Endothelial cell of umbilical vein (primary cell): ENCODE data around the gene CMSS1. TPM values are rescaled to one million over a fixed set of nuclear protein-coding genes. Genes with fewer than 3 reads are reported as not detected.

ENCODE experiments used
- BruUV-seq: library from RNA; stranded (reverse); fragments of 400-500 nt; replicated peaks from 2 replicates; lab custom pipeline; 2021; lab: Mats Ljungman, UMichigan
- CTCF ChIA-PET: fragments of 300-600, 350-600 bp; sonication (Branson Sonifier 250); formaldehyde crosslinking; loops from one replicate; lab custom pipeline; 2021; ENCODE audit warnings: antibody characterized with exemption, inconsistent platforms; lab: Charles Lee
- POLR2A ChIA-PET: fragments of 300-600, 350-600 bp; sonication (Branson Sonifier 250); formaldehyde crosslinking; loops from one replicate; lab custom pipeline; 2021; ENCODE audit warnings: antibody characterized with exemption, inconsistent platforms; lab: Charles Lee
- DNase-seq: peaks from one replicate; pipeline ENCODE4 v3.0.0-alpha.2; 2011; ENCODE audit warnings: low read depth, low spot score
- FAIRE-seq: peaks from 2 replicates; lab custom pipeline; 2011; peaks lifted over from hg19 to GRCh38; lab: Jason Lieb, UNC
- H2AFZ ChIP-seq: 2 replicates; pipeline ENCODE4 v1.6.0; 2012; ENCODE audit warnings: low read depth, low read length, control low read depth, inconsistent platforms
- H3K27ac ChIP-seq: 2 replicates; pipeline ENCODE4 v1.5.1; 2011; ENCODE audit warnings: low read depth, mild to moderate bottlenecking, control low read depth, low read length, moderate library complexity; ENCODE audit not compliant: insufficient read depth
- H3K27me3 ChIP-seq, 2 experiments: 2 replicates each; pipeline versions ENCODE4 v1.6.0 to v1.6.1; 2011; ENCODE audit warnings: low read length in 2 of 2, mixed read lengths in 1 of 2; ENCODE audit not compliant: control insufficient read depth in 2 of 2, insufficient read depth in 2 of 2
- H3K36me3 ChIP-seq, 2 experiments: 2 replicates in 1 of 2; 3 replicates in 1 of 2; pipeline ENCODE4 v1.5.1; 2011; ENCODE audit warnings: low read length in 2 of 2, mild to moderate bottlenecking in 1 of 2, moderate library complexity in 1 of 2; ENCODE audit not compliant: control insufficient read depth in 2 of 2, insufficient read depth in 2 of 2; ENCODE audit errors: extremely low read depth in 1 of 2
- H3K4me1 ChIP-seq: 3 replicates; pipeline ENCODE4 v1.5.1; 2011; ENCODE audit warnings: mild to moderate bottlenecking, low read length; ENCODE audit not compliant: control insufficient read depth, insufficient read depth; ENCODE audit errors: extremely low read depth
- H3K4me2 ChIP-seq: 2 replicates; pipeline ENCODE4 v1.6.1; 2011; ENCODE audit warnings: low read length, control low read depth, mixed read lengths; ENCODE audit not compliant: insufficient read depth
- H3K4me3 ChIP-seq, 3 experiments: fragments of 200-600 bp in 1 of 3; sonication (generic), shearing (Covaris generic) in 1 of 3; replicated peaks in 1 of 3; 2 replicates each; pipeline ENCODE4 v1.5.1; 2011 to 2016; ENCODE audit warnings: control low read depth in 3 of 3, low read length in 3 of 3, mild to moderate bottlenecking in 2 of 3, inconsistent platforms in 1 of 3, low read depth in 1 of 3, moderate library complexity in 1 of 3; ENCODE audit not compliant: insufficient read depth in 1 of 3
- H3K79me2 ChIP-seq: 2 replicates; pipeline ENCODE4 v1.6.0; 2012; ENCODE audit warnings: low read length, inconsistent platforms; ENCODE audit not compliant: control insufficient read depth, insufficient read depth
- H3K9ac ChIP-seq: replicated peaks from 2 replicates; pipeline ENCODE3; 2011; ENCODE audit warnings: low read length, control low read depth; ENCODE audit not compliant: insufficient read depth; ENCODE audit errors: extremely low read depth
- H3K9me1 ChIP-seq: replicated peaks from 3 replicates; pipeline ENCODE4 v1.6.0; 2011; ENCODE audit warnings: mild to moderate bottlenecking, low read length; ENCODE audit not compliant: control insufficient read depth, insufficient read depth; ENCODE audit errors: extremely low read depth
- H3K9me3 ChIP-seq: replicated peaks from 2 replicates; pipeline ENCODE4 v1.5.1; 2012; ENCODE audit warnings: low read length, inconsistent platforms; ENCODE audit not compliant: control insufficient read depth, insufficient read depth
- H4K20me1 ChIP-seq: replicated peaks from 2 replicates; pipeline ENCODE3; 2011; ENCODE audit warnings: mild to moderate bottlenecking, low read length; ENCODE audit not compliant: control insufficient read depth, insufficient read depth; ENCODE audit errors: extremely low read depth
- CTCF ChIP-seq, 2 donors: IDR thresholded peaks; 1 replicate in 1 of 2; 2 replicates in 1 of 2; pipeline ENCODE4 v1.5.1; 2011; ENCODE audit warnings: low read length in 2 of 2, mild to moderate bottlenecking in 2 of 2, moderate library complexity in 2 of 2, control low read depth in 1 of 2, inconsistent platforms in 1 of 2, low read depth in 1 of 2; ENCODE audit not compliant: insufficient read depth in 1 of 2; ENCODE audit errors: extremely low read depth in 1 of 2
- EZH2 ChIP-seq: IDR thresholded peaks from 2 replicates; pipeline ENCODE4 v1.6.1; 2012; ENCODE audit warnings: borderline replicate concordance, low read depth, mild to moderate bottlenecking, moderate library complexity, low read length, inconsistent platforms; ENCODE audit not compliant: severe bottlenecking
- FOS ChIP-seq: IDR thresholded peaks from 2 replicates; pipeline ENCODE4 v1.6.1; 2011; ENCODE audit warnings: mild to moderate bottlenecking, low read length, moderate library complexity, borderline replicate concordance; ENCODE audit not compliant: insufficient read depth
- GATA2 ChIP-seq: IDR thresholded peaks from 2 replicates; pipeline ENCODE4 v1.7.0; 2011; ENCODE audit warnings: low read depth, mild to moderate bottlenecking, moderate library complexity, mixed read lengths, low read length; ENCODE audit not compliant: insufficient read length, insufficient read depth
- JUN ChIP-seq: IDR thresholded peaks from 2 replicates; pipeline ENCODE4 v1.6.1; 2011; ENCODE audit warnings: borderline replicate concordance, low read depth; ENCODE audit not compliant: insufficient read length, insufficient read depth
- MAX ChIP-seq: IDR thresholded peaks from 2 replicates; pipeline ENCODE4 v1.6.1; 2011; ENCODE audit not compliant: insufficient read depth, insufficient read length
- MYC ChIP-seq: IDR thresholded peaks from one replicate; pipeline ENCODE4 v1.6.1; 2011; ENCODE audit warnings: mild to moderate bottlenecking, low read depth, low read length
- POLR2A ChIP-seq: IDR thresholded peaks from 2 replicates; pipeline ENCODE4 v1.6.1; 2012; ENCODE audit warnings: low read depth, mild to moderate bottlenecking, control low read depth, low read length
- POLR2AphosphoS5 ChIP-seq: IDR thresholded peaks from 2 replicates; pipeline ENCODE4 v1.6.1; 2012; ENCODE audit warnings: low read depth, mild to moderate bottlenecking, control low read depth, low read length, moderate library complexity; ENCODE audit not compliant: insufficient read depth
- dilution Hi-C: fragments of 300-500 bp; cut with MboI; formaldehyde crosslinking; loops from one replicate; pipeline ENCODE4 v1.15.0; 2019; ENCODE audit warnings: low sequenced_read_pairs; ENCODE audit not compliant: extremely low pct_ligation_motif_present
- intact Hi-C: fragments of 100-400 bp; cut with micrococcal nuclease; formaldehyde crosslinking; loops from one replicate; pipeline ENCODE4 v1.10.0; 2022
- polyA plus RNA-seq, 4 experiments: library from polyadenylated mRNA; depleted of rRNA in 3 of 4; stranded (reverse) in 3 of 4; unstranded in 1 of 4; fragments of >200 nt; gene quantifications; 2 replicates each; pipeline versions ENCODE4 v1.2.1 to v1.2.3, GENCODE V29; 2011 to 2012; ENCODE audit warnings: missing spikeins in 1 of 4
- total RNA-seq: library from RNA; stranded (reverse); gene quantifications from 2 replicates; pipeline ENCODE4 v1.2.3, GENCODE V29; 2021

The CMSS1 gene
- total and polyA plus RNA-seq, 2 donors (not counting 3 experiments of a cell fraction or from before 2014, with no cell fraction given), result 9.7 to 60.6 TPM

- no peak overlapping the region for H2AFZ ChIP-seq
- ChIA-PET POLR2A (no interaction called here), CTCF (no interaction called here)
- intact Hi-C loops, result no loop called here
- BruUV-seq, result no TSS peak
- dilution Hi-C loops, result no loop called here
- no peak for TF ChIP-seq GATA2
- TF ChIP-seq CTCF (IDR thresholded peaks at IDR 0.05; ENCODE audit: extremely low read depth in 1 of 2, insufficient read depth in 1 of 2, low read depth in 1 of 2, low read length in 2 of 2), result no peak
- TF ChIP-seq MYC, result no peak
- TF ChIP-seq EZH2, result no peak
- no peak for TF ChIP-seq FOS
- TF ChIP-seq MAX, result no peak
- TF ChIP-seq POLR2AphosphoS5, result no peak
- TF ChIP-seq POLR2A, result no peak
- TF ChIP-seq JUN, result no peak
- no peaks in the 10 kb centered on the region for H4K20me1 ChIP-seq
- DNase-seq (no peak), FAIRE-seq (no peak)
- no peaks in the 10 kb centered on the region for H3K36me3 ChIP-seq
- H3K9me1 ChIP-seq, result no peaks in the 10 kb centered on the region
- no peaks in the 10 kb centered on the region for H3K27me3 ChIP-seq
- H3K4me2 ChIP-seq, result no peak overlapping the region
- H3K9ac ChIP-seq, result no peak overlapping the region
- H3K4me1 ChIP-seq, result no peaks in the 10 kb centered on the region
- no peaks in the 10 kb centered on the region for H3K79me2 ChIP-seq
- H3K27ac ChIP-seq, result no peak overlapping the region
- no peaks in the 10 kb centered on the region for H3K9me3 ChIP-seq
- no peak overlapping the region for H3K4me3 ChIP-seq
Observed at GRCh38 chr3:100149130-100149529, 331.5 kb downstream of the CMSS1 start.
